Neural cell (in vitro differentiated cells): ENCODE results near the gene CATSPERB.

Experiments
- CTCF ChIP-seq: fragments of 450-650 bp; IDR thresholded peaks from 2 replicates; pipeline ENCODE4 v1.5.1; 2014; ENCODE audit warnings: antibody characterized with exemption, mild to moderate bottlenecking, moderate library complexity; ENCODE audit not compliant: poor library complexity, severe bottlenecking
- EZH2 ChIP-seq: fragments of 200-600, 300-800 bp; shearing (Covaris generic), sonication (generic); IDR thresholded peaks from 2 replicates; pipeline ENCODE4 v1.6.1; 2014; ENCODE audit warnings: antibody characterized with exemption, low read length, borderline replicate concordance, mild to moderate bottlenecking; ENCODE audit not compliant: insufficient read depth, poor library complexity, severe bottlenecking
- TAF1 ChIP-seq: IDR thresholded peaks from 2 replicates; pipeline ENCODE4 v1.6.1; 2012; ENCODE audit warnings: low read depth

GRCh38 chr14:91660790-91661189 is 71.1 kb downstream of the CATSPERB start:
- TF ChIP-seq CTCF = no peak
- no peak for TF ChIP-seq EZH2
- TF ChIP-seq TAF1 = no peak
